H1 (cell line): ENCODE measurements around the gene LRRIQ3. TPM values are rescaled to one million over a fixed set of nuclear protein-coding genes. Genes with fewer than 3 reads are reported as not detected.

Source experiments
- CTCF ChIA-PET: fragments of 300-600 bp; sonication (Branson Sonifier 250); formaldehyde crosslinking; loops from one replicate; lab custom pipeline; 2021; ENCODE audit not compliant: partially characterized antibody; lab: Charles Lee
- POLR2A ChIA-PET: fragments of 300-600 bp; sonication (Branson Sonifier 250); formaldehyde crosslinking; loops from one replicate; lab custom pipeline; 2021; ENCODE audit warnings: inconsistent platforms; ENCODE audit not compliant: partially characterized antibody; lab: Charles Lee
- DNase-seq, 2 experiments: peaks; one replicate each; pipeline versions ENCODE4 v3.0.0 to v3.0.0-alpha.2; 2010 to 2022; ENCODE audit warnings: low spot score in 2 of 2, low read depth in 1 of 2, mixed read lengths in 1 of 2
- FAIRE-seq: peaks from 2 replicates; lab custom pipeline; 2011; peaks lifted over from hg19 to GRCh38; lab: Jason Lieb, UNC
- H2AFZ ChIP-seq: 2 replicates; pipeline ENCODE4 v1.8.1; 2012; ENCODE audit warnings: low read length, inconsistent platforms
- H2AK5ac ChIP-seq: 2 replicates; pipeline ENCODE4 v1.6.1; 2013; ENCODE audit warnings: low read depth, low read length
- H2BK120ac ChIP-seq: replicated peaks from 2 replicates; pipeline ENCODE3; 2013; ENCODE audit warnings: low read depth, low read length, inconsistent platforms
- H2BK12ac ChIP-seq: 2 replicates; pipeline ENCODE4 v1.6.1; 2013; ENCODE audit warnings: low read depth, low read length
- H2BK15ac ChIP-seq: 2 replicates; pipeline ENCODE4 v1.6.1; 2013; ENCODE audit warnings: low read length
- H2BK20ac ChIP-seq: 2 replicates; pipeline ENCODE4 v1.6.1; 2013; ENCODE audit warnings: low read length
- H2BK5ac ChIP-seq: 2 replicates; pipeline ENCODE4 v1.6.1; 2013; ENCODE audit warnings: low read depth, low read length
- H3K14ac ChIP-seq: 2 replicates; pipeline ENCODE4 v1.6.1; 2013; ENCODE audit warnings: inconsistent platforms; ENCODE audit not compliant: insufficient read length
- H3K18ac ChIP-seq: 2 replicates; pipeline ENCODE4 v1.6.1; 2013; ENCODE audit warnings: low read length; ENCODE audit errors: extremely low read depth
- H3K23ac ChIP-seq: 2 replicates; pipeline ENCODE4 v1.6.1; 2013; ENCODE audit warnings: inconsistent platforms; ENCODE audit not compliant: insufficient read length
- H3K23me2 ChIP-seq: 2 replicates; pipeline ENCODE4 v1.6.1; 2013; ENCODE audit warnings: low read depth, low read length
- H3K27ac ChIP-seq: 2 replicates; pipeline ENCODE4 v1.6.1; 2011; ENCODE audit warnings: low read depth, low read length, inconsistent platforms
- H3K27me3 ChIP-seq, 4 experiments: replicated peaks in 1 of 4; 1 replicate in 1 of 4; 2 replicates in 3 of 4; pipeline versions ENCODE4 v1.6.1 to v1.8.1; 2011 to 2013; ENCODE audit warnings: low read length in 3 of 4, mild to moderate bottlenecking in 3 of 4, inconsistent platforms in 2 of 4, mixed read lengths in 2 of 4, moderate library complexity in 1 of 4; ENCODE audit not compliant: control insufficient read depth in 3 of 4, insufficient read depth in 3 of 4; ENCODE audit errors: extremely low read depth in 1 of 4
- H3K36me3 ChIP-seq, 4 experiments: 2 replicates each; pipeline versions ENCODE4 v1.6.1 to v1.8.1; 2011 to 2013; ENCODE audit warnings: mild to moderate bottlenecking in 4 of 4, low read length in 3 of 4, moderate library complexity in 2 of 4, control low read depth in 1 of 4, inconsistent platforms in 1 of 4; ENCODE audit not compliant: insufficient read depth in 4 of 4, control insufficient read depth in 2 of 4
- H3K4ac ChIP-seq: replicated peaks from 2 replicates; pipeline ENCODE3; 2013; ENCODE audit warnings: low read length, low read depth, mixed read lengths, inconsistent platforms; ENCODE audit not compliant: insufficient read length
- H3K4me1 ChIP-seq, 4 experiments: replicated peaks in 1 of 4; 1 replicate in 1 of 4; 2 replicates in 3 of 4; pipeline versions ENCODE4 v1.6.1 to v1.8.1; 2011 to 2013; ENCODE audit warnings: low read length in 3 of 4, inconsistent platforms in 2 of 4, mixed read lengths in 1 of 4; ENCODE audit not compliant: insufficient read depth in 4 of 4, control insufficient read depth in 3 of 4
- H3K4me2 ChIP-seq, 2 experiments: 2 replicates each; pipeline versions ENCODE4 v1.6.1 to v1.8.1; 2011 to 2013; ENCODE audit warnings: low read depth in 2 of 2, low read length in 2 of 2, control low read depth in 1 of 2, inconsistent platforms in 1 of 2, mild to moderate bottlenecking in 1 of 2; ENCODE audit not compliant: insufficient read depth in 1 of 2
- H3K4me3 ChIP-seq, 4 experiments: fragments of 200-600, 300-600 bp in 1 of 4; sonication (generic), shearing (Covaris generic), sonication (Bioruptor Twin) in 1 of 4; 2 replicates each; pipeline versions ENCODE4 v1.5.1 to v1.8.1; 2011 to 2016; ENCODE audit warnings: low read length in 4 of 4, low read depth in 3 of 4, control low read depth in 2 of 4, inconsistent platforms in 2 of 4, mild to moderate bottlenecking in 2 of 4, mixed read lengths in 1 of 4, moderate library complexity in 1 of 4; ENCODE audit not compliant: insufficient read depth in 2 of 4; ENCODE audit errors: extremely low read depth in 1 of 4
- H3K56ac ChIP-seq: replicated peaks from 2 replicates; pipeline ENCODE3; 2013; ENCODE audit warnings: low read depth, mild to moderate bottlenecking, mixed read lengths, low read length, inconsistent platforms; ENCODE audit not compliant: insufficient read length
- H3K79me1 ChIP-seq: 2 replicates; pipeline ENCODE4 v1.6.1; 2013; ENCODE audit warnings: low read depth, low read length, control low read depth
- H3K79me2 ChIP-seq, 2 experiments: 2 replicates each; pipeline versions ENCODE4 v1.6.1 to v1.8.1; 2012 to 2013; ENCODE audit warnings: low read length in 2 of 2, mild to moderate bottlenecking in 2 of 2, inconsistent platforms in 1 of 2; ENCODE audit not compliant: insufficient read depth in 2 of 2, control insufficient read depth in 1 of 2
- H3K9ac ChIP-seq, 4 experiments: replicated peaks in 1 of 4; 1 replicate in 1 of 4; 2 replicates in 3 of 4; pipeline versions ENCODE4 v1.6.1 to v1.8.1; 2011 to 2013; ENCODE audit warnings: low read depth in 3 of 4, low read length in 3 of 4, control low read depth in 2 of 4, mild to moderate bottlenecking in 2 of 4, moderate library complexity in 2 of 4, inconsistent platforms in 1 of 4; ENCODE audit errors: extremely low read depth in 1 of 4
- H3K9me3 ChIP-seq, 2 experiments: 2 replicates each; pipeline versions ENCODE4 v1.6.1 to v1.8.1; 2012 to 2013; ENCODE audit warnings: mild to moderate bottlenecking in 2 of 2, moderate library complexity in 2 of 2, control low read depth in 1 of 2, inconsistent platforms in 1 of 2, low read depth in 1 of 2, low read length in 1 of 2, mixed read lengths in 1 of 2; ENCODE audit not compliant: insufficient read depth in 2 of 2
- H4K20me1 ChIP-seq, 2 experiments: replicated peaks in 1 of 2; 2 replicates each; pipeline versions ENCODE3 to v1.8.1; 2011 to 2013; ENCODE audit warnings: inconsistent platforms in 2 of 2, low read length in 2 of 2, mild to moderate bottlenecking in 1 of 2; ENCODE audit not compliant: insufficient read depth in 2 of 2, control insufficient read depth in 1 of 2
- H4K5ac ChIP-seq: 2 replicates; pipeline ENCODE4 v1.6.1; 2013; ENCODE audit warnings: low read length, low read depth, mixed read lengths, inconsistent platforms; ENCODE audit not compliant: insufficient read length
- H4K8ac ChIP-seq: 2 replicates; pipeline ENCODE4 v1.8.0; 2013; ENCODE audit warnings: mild to moderate bottlenecking, moderate library complexity, low read length, inconsistent platforms; ENCODE audit not compliant: insufficient read depth; ENCODE audit errors: extremely low read depth
- H4K91ac ChIP-seq: replicated peaks from 2 replicates; pipeline ENCODE3; 2013; ENCODE audit warnings: low read length, mixed read lengths, inconsistent platforms; ENCODE audit not compliant: insufficient read length
- BACH1 ChIP-seq: IDR thresholded peaks from 2 replicates; pipeline ENCODE4 v1.6.1; 2012; ENCODE audit warnings: low read length, improper control_type of control experiment
- BCL11A ChIP-seq, 2 experiments: IDR thresholded peaks; one replicate each; pipeline ENCODE4 v1.6.1; 2011; ENCODE audit warnings: low read depth in 2 of 2, low read length in 2 of 2, mild to moderate bottlenecking in 2 of 2
- BRCA1 ChIP-seq: IDR thresholded peaks from 2 replicates; pipeline ENCODE4 v1.6.1; 2012; ENCODE audit warnings: low read depth, low read length, improper control_type of control experiment
- CBX8 ChIP-seq: fragments of 300-800, 300-1000 bp; sonication (generic); IDR thresholded peaks from 2 replicates; pipeline ENCODE4 v1.7.1; 2016; ENCODE audit warnings: low read depth, low read length, borderline replicate concordance
- EP300 ChIP-seq, 2 experiments: IDR thresholded peaks; 1 replicate in 1 of 2; 2 replicates in 1 of 2; pipeline ENCODE4 v1.6.1; 2011 to 2012; ENCODE audit warnings: low read depth in 2 of 2, low read length in 2 of 2, mild to moderate bottlenecking in 2 of 2, borderline replicate concordance in 1 of 2, inconsistent platforms in 1 of 2, moderate library complexity in 1 of 2
- EZH2 ChIP-seq: fragments of 200-600 bp; sonication (generic); IDR thresholded peaks from 2 replicates; pipeline ENCODE4 v1.7.1; 2012; ENCODE audit warnings: low read depth, mild to moderate bottlenecking, moderate library complexity, low read length, inconsistent platforms; ENCODE audit not compliant: severe bottlenecking
- JUN ChIP-seq: IDR thresholded peaks from 2 replicates; pipeline ENCODE4 v1.6.1; 2011; ENCODE audit warnings: low read depth, mild to moderate bottlenecking, improper control_type of control experiment, low read length
- JUND ChIP-seq: IDR thresholded peaks from 2 replicates; pipeline ENCODE4 v1.6.1; 2011; ENCODE audit warnings: mild to moderate bottlenecking, improper control_type of control experiment, low read length
- KDM4A ChIP-seq: IDR thresholded peaks from one replicate; pipeline ENCODE4 v1.7.1; 2012; ENCODE audit warnings: low read depth, mild to moderate bottlenecking, moderate library complexity, low read length, inconsistent platforms; ENCODE audit not compliant: severe bottlenecking
- NANOG ChIP-seq: IDR thresholded peaks from 2 replicates; pipeline ENCODE4 v1.6.1; 2011; ENCODE audit warnings: low read length, low read depth, mild to moderate bottlenecking, inconsistent platforms; ENCODE audit not compliant: insufficient read depth, poor library complexity, severe bottlenecking
- POU5F1 ChIP-seq: IDR thresholded peaks from 2 replicates; pipeline ENCODE4 v1.6.1; 2011; ENCODE audit warnings: low read depth, mild to moderate bottlenecking, low read length, moderate library complexity
- RNF2 ChIP-seq: fragments of 200-900, 300-1000 bp; sonication (generic); IDR thresholded peaks from 2 replicates; pipeline ENCODE4 v1.7.1; 2016; ENCODE audit warnings: borderline replicate concordance, low read depth, mild to moderate bottlenecking, antibody characterized with exemption, low read length; ENCODE audit not compliant: poor library complexity, severe bottlenecking; ENCODE audit errors: missing control alignments
- SP1 ChIP-seq: IDR thresholded peaks from 2 replicates; pipeline ENCODE4 v1.6.1; 2011; ENCODE audit warnings: low read depth, low read length
- TCF12 ChIP-seq: IDR thresholded peaks from 2 replicates; pipeline ENCODE4 v1.6.1; 2011; ENCODE audit warnings: low read depth, mild to moderate bottlenecking, low read length
- TEAD4 ChIP-seq: IDR thresholded peaks from 2 replicates; pipeline ENCODE4 v1.6.1; 2012; ENCODE audit warnings: low read depth, low read length, inconsistent platforms, mixed read lengths
- WGBS, 2 experiments: shearing (Covaris generic) in 1 of 2; methylation state at CpG; one replicate each; pipeline versions ENCODE4 v1.1.6 to v1.1.7; 2013 to 2015; ENCODE audit warnings: low lambda C conversion rate in 2 of 2, mixed read lengths in 2 of 2, inconsistent platforms in 1 of 2, low coverage in 1 of 2, missing lambda C conversion rate in 1 of 2; ENCODE audit not compliant: insufficient replicate concordance in 2 of 2, insufficient coverage in 1 of 2, insufficient read length in 1 of 2; ENCODE audit errors: extremely low coverage in 1 of 2, missing lambda C conversion rate in 1 of 2; 5-methylcytosine and 5-hydroxymethylcytosine counted together
- polyA plus RNA-seq, 7 experiments: library from polyadenylated mRNA; depleted of rRNA in 3 of 7; stranded (reverse) in 5 of 7; unstranded in 2 of 7; fragments of >200 nt in 5 of 7; fragments of 200-250 nt in 2 of 7; gene quantifications; 1 replicate in 5 of 7; 2 replicates in 1 of 7; 4 replicates in 1 of 7; pipeline versions ENCODE4 v1.2.1 to v1.2.3, GENCODE V29; 2011 to 2013; ENCODE audit warnings: missing spikeins in 2 of 7, mixed read lengths in 2 of 7
- total RNA-seq: library from RNA; stranded (reverse); fragmentation: NEBNext Ultra II Directional; extraction: Animal tissue kit (Norgen Biotek cat#: 25700); gene quantifications from 2 replicates; pipeline ENCODE4 v1.2.1, GENCODE V29; 2021

LRRIQ3 gene
- total and polyA plus RNA-seq, 2 of the 8 experiments (the other 6 are each of a cell fraction or from before 2014, with no cell fraction given), result 0.08 to 0.19 TPM

DNA sequence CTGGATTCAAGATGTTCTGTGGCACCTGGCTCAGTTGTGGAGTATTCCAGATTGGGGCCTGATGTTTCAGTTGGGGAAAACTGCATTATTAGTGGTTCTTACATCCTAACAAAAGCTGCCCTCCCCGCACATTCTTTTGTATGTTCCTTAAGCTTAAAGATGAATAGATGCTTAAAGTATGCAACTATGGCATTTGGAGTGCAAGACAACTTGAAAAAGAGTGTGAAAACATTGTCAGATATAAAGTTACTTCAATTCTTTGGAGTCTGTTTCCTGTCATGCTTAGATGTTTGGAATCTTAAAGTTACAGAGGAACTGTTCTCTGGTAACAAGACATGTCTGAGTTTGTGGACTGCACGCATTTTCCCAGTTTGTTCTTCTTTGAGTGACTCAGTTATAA is 7.3 kb upstream of the LRRIQ3 start:
- no peak overlapping the region for H4K5ac ChIP-seq
- H4K8ac ChIP-seq, result no peak overlapping the region
- no peak overlapping the region for H3K4me2 ChIP-seq
- no peak overlapping the region for H3K27ac ChIP-seq
- no peaks in the 10 kb centered on the region for H3K4me1 ChIP-seq
- ChIA-PET CTCF (interaction anchor here (0.5 kb wide), 1 partner anchor 273 kb away, joined by 3 read pairs; no protein-coding TSS in a partner anchor), POLR2A (no interaction called here)
- H2BK15ac ChIP-seq, result no peak overlapping the region
- no peak for DNase-seq
- no peaks in the 10 kb centered on the region for H3K36me3 ChIP-seq
- no peaks in the 10 kb centered on the region for H3K27me3 ChIP-seq
- H2AK5ac ChIP-seq, result no peak overlapping the region
- no peak overlapping the region for H3K4me3 ChIP-seq
- H3K79me1 ChIP-seq, result no peaks in the 10 kb centered on the region
- H2BK20ac ChIP-seq, result no peak overlapping the region
- no peak overlapping the region for H3K14ac ChIP-seq
- no peaks in the 10 kb centered on the region for H3K23me2 ChIP-seq
- no peaks in the 10 kb centered on the region for H3K9me3 ChIP-seq
- FAIRE-seq, result no peak
- no peaks in the 10 kb centered on the region for H3K79me2 ChIP-seq
- no peak overlapping the region for H2BK120ac ChIP-seq
- 91% methylated on average over 2 of the region's 2 CpGs; no CpG with 5 or more reads in 1 of the 2 experiments for WGBS, 2 experiments
- no peak overlapping the region for H3K9ac ChIP-seq
- no peak overlapping the region for H2BK12ac ChIP-seq
- no peak overlapping the region for H3K4ac ChIP-seq
- no peak overlapping the region for H3K23ac ChIP-seq
- no peak overlapping the region for H2AFZ ChIP-seq
- H4K91ac ChIP-seq, result no peak overlapping the region
- H4K20me1 ChIP-seq, result no peaks in the 10 kb centered on the region
- no peak overlapping the region for H2BK5ac ChIP-seq
- no peak overlapping the region for H3K56ac ChIP-seq
- no peak overlapping the region for H3K18ac ChIP-seq
- no peak for TF ChIP-seq RNF2
- TF ChIP-seq TEAD4, result no peak
- no peak for TF ChIP-seq NANOG
- TF ChIP-seq BRCA1, result no peak
- no peak for TF ChIP-seq BCL11A (IDR thresholded peaks at IDR 0.05; ENCODE audit: low read depth in 2 of 2, low read length in 2 of 2)
- no peak for TF ChIP-seq KDM4A
- TF ChIP-seq EZH2, result no peak
- no peak for TF ChIP-seq CBX8
- TF ChIP-seq POU5F1, result no peak
- TF ChIP-seq JUN, result no peak
- TF ChIP-seq JUND, result no peak
- TF ChIP-seq EP300 (IDR thresholded peaks at IDR 0.05; ENCODE audit: borderline replicate concordance in 1 of 2, low read depth in 2 of 2, low read length in 2 of 2), result no peak
- no peak for TF ChIP-seq SP1
- TF ChIP-seq TCF12, result no peak
- no peak for TF ChIP-seq BACH1
